ENCODE data around the gene AP1S3. TPM values are rescaled to one million over a fixed set of nuclear protein-coding genes. Genes with fewer than 3 reads are reported as not detected.

AP1S3 gene
- polyA plus RNA-seq, 1 experiment = 1.9 TPM

- Histone ChIP-seq H3K27me3 (ENCODE audit: control insufficient read depth, insufficient read depth, low read length) (no peaks in the 10 kb centered on the region), H3K4me3 (ENCODE audit: low read depth, low read length) (no peak overlapping the region), H3K36me3 (ENCODE audit: control insufficient read depth, insufficient read depth, low read length) (no peaks in the 10 kb centered on the region)
- DNase-seq (ENCODE audit: low read depth) = no peak
- TF ChIP-seq CTCF (IDR thresholded peaks at IDR 0.05; ENCODE audit: insufficient read depth, low read depth, low read length) = no peak
- ChIA-PET CTCF (no interaction called here), POLR2A (no interaction called here)
Observed at GRCh38 chr2:223772363-223772762, 65.0 kb downstream of the AP1S3 start.

- no peak for DNase-seq (ENCODE audit: low read depth)
- no peaks in the 10 kb centered on the region for H3K27me3 ChIP-seq (ENCODE audit: control insufficient read depth, insufficient read depth, low read length)
- H3K4me3 ChIP-seq (ENCODE audit: low read depth, low read length) = no peak overlapping the region
- no peaks in the 10 kb centered on the region for H3K36me3 ChIP-seq (ENCODE audit: control insufficient read depth, insufficient read depth, low read length)
- POLR2A ChIA-PET = no interaction called here
- TF ChIP-seq CTCF (IDR thresholded peaks at IDR 0.05; ENCODE audit: insufficient read depth, low read depth, low read length) = no peak
- CTCF ChIA-PET = no interaction called here
Observed at GRCh38 chr2:223771475-223771874, 65.9 kb downstream of the AP1S3 start.

- no peak overlapping the region for H3K4me3 ChIP-seq (ENCODE audit: low read depth, low read length)
- no peak for DNase-seq (ENCODE audit: low read depth)
- POLR2A ChIA-PET = no interaction called here
- no peaks in the 10 kb centered on the region for H3K36me3 ChIP-seq (ENCODE audit: control insufficient read depth, insufficient read depth, low read length)
- no peak for TF ChIP-seq CTCF (IDR thresholded peaks at IDR 0.05; ENCODE audit: insufficient read depth, low read depth, low read length)
- H3K27me3 ChIP-seq (ENCODE audit: control insufficient read depth, insufficient read depth, low read length) = no peaks in the 10 kb centered on the region
- CTCF ChIA-PET = no interaction called here
Observed at GRCh38 chr2:223768179-223768578, 69.2 kb downstream of the AP1S3 start.

GRCh38 chr2:223767341-223767740 lies 70.0 kb downstream of the AP1S3 start:
- POLR2A ChIA-PET = no interaction called here
- CTCF ChIA-PET = no interaction called here
- DNase-seq (ENCODE audit: low read depth) = no peak
- no peaks in the 10 kb centered on the region for H3K36me3 ChIP-seq (ENCODE audit: control insufficient read depth, insufficient read depth, low read length)
- no peaks in the 10 kb centered on the region for H3K27me3 ChIP-seq (ENCODE audit: control insufficient read depth, insufficient read depth, low read length)
- H3K4me3 ChIP-seq (ENCODE audit: low read depth, low read length) = no peak overlapping the region
- TF ChIP-seq CTCF (IDR thresholded peaks at IDR 0.05; ENCODE audit: insufficient read depth, low read depth, low read length) = no peak

- CTCF ChIA-PET = interaction anchor here (1.3 kb wide), 1 partner anchor 15 kb away, joined by 3 read pairs; no protein-coding TSS in a partner anchor
- H3K4me3 ChIP-seq (ENCODE audit: low read depth, low read length) = no peak overlapping the region
- TF ChIP-seq CTCF (IDR thresholded peaks at IDR 0.05; ENCODE audit: insufficient read depth, low read depth, low read length) = no peak
- H3K27me3 ChIP-seq (ENCODE audit: control insufficient read depth, insufficient read depth, low read length) = no peaks in the 10 kb centered on the region
- no peaks in the 10 kb centered on the region for H3K36me3 ChIP-seq (ENCODE audit: control insufficient read depth, insufficient read depth, low read length)
- POLR2A ChIA-PET = no interaction called here
- DNase-seq (ENCODE audit: low read depth) = no peak
Observed at GRCh38 chr2:223765221-223765785, 72.1 kb downstream of the AP1S3 start.

Measured in BJ (cell line).